WTC11 (cell line): ENCODE data around the gene SRSF4. TPM values are rescaled to one million over a fixed set of nuclear protein-coding genes. Genes with fewer than 3 reads are reported as not detected.

Experiments used
- GABPB1 ChIP-seq: sonication (generic); formaldehyde crosslinking; IDR thresholded peaks from 2 replicates; pipeline ENCODE4 v1.8.1; 2023; ENCODE audit warnings: mild to moderate bottlenecking, missing genetic modification reagents
- NFATC4 ChIP-seq: fragments of 250-450 bp; sonication (Bioruptor Pico); IDR thresholded peaks from 2 replicates; pipeline ENCODE4 v1.9.0; 2021; ENCODE audit warnings: mild to moderate bottlenecking
- OVOL2 ChIP-seq: fragments of 250-450 bp; sonication (Bioruptor Pico); IDR thresholded peaks from 2 replicates; pipeline ENCODE4 v1.9.0; 2021; ENCODE audit warnings: mild to moderate bottlenecking, borderline replicate concordance
- PRDM15 ChIP-seq: sonication (generic); formaldehyde crosslinking; IDR thresholded peaks from 2 replicates; pipeline ENCODE4 v1.8.0; 2022; ENCODE audit warnings: missing genetic modification reagents
- ZMAT4 ChIP-seq: fragments of 250-450 bp; sonication (Bioruptor Pico); IDR thresholded peaks from 2 replicates; pipeline ENCODE4 v1.9.0; 2021; ENCODE audit warnings: mild to moderate bottlenecking
- ZNF219 ChIP-seq: sonication (generic); formaldehyde crosslinking; IDR thresholded peaks from 2 replicates; pipeline ENCODE4 v1.8.0; 2023; ENCODE audit warnings: missing genetic modification reagents, mild to moderate bottlenecking, borderline replicate concordance
- ZNF423 ChIP-seq: fragments of 250-450 bp; sonication (Bioruptor Pico); IDR thresholded peaks from 2 replicates; pipeline ENCODE4 v2.1.2; 2022; ENCODE audit warnings: mild to moderate bottlenecking, moderate library complexity
- ZNF512 ChIP-seq: sonication (generic); formaldehyde crosslinking; IDR thresholded peaks from 2 replicates; pipeline ENCODE4 v1.8.1; 2022; ENCODE audit warnings: missing genetic modification reagents, borderline replicate concordance
- ZNF532 ChIP-seq: fragments of 250-450 bp; sonication (Bioruptor Pico); IDR thresholded peaks from 2 replicates; pipeline ENCODE4 v1.9.0; 2021; ENCODE audit warnings: mild to moderate bottlenecking, borderline replicate concordance
- total RNA-seq: library from RNA; stranded (reverse); gene quantifications from 3 replicates; pipeline ENCODE4 v1.2.3, GENCODE V29; 2021
- TF ChIP-seq, protein P1 (sequence below): sonication (generic); formaldehyde crosslinking; IDR thresholded peaks from 2 replicates; pipeline ENCODE4 v1.8.1; 2022; ENCODE audit warnings: mild to moderate bottlenecking, moderate library complexity, missing genetic modification reagents
- TF ChIP-seq, protein P2 (sequence below): sonication (generic); formaldehyde crosslinking; IDR thresholded peaks from 2 replicates; pipeline ENCODE4 v1.8.0; 2023; ENCODE audit warnings: missing genetic modification reagents

The SRSF4 gene
- total RNA-seq, 1 experiment from 2014 or later: 99.9 TPM

- TF ChIP-seq, protein P1, sequence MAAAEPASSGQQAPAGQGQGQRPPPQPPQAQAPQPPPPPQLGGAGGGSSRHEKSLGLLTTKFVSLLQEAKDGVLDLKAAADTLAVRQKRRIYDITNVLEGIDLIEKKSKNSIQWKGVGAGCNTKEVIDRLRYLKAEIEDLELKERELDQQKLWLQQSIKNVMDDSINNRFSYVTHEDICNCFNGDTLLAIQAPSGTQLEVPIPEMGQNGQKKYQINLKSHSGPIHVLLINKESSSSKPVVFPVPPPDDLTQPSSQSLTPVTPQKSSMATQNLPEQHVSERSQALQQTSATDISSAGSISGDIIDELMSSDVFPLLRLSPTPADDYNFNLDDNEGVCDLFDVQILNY: peak; percentile 99
- TF ChIP-seq ZMAT4 (CRISPR knock-in tag) (no peak), ZNF532 (CRISPR knock-in tag) (0 out of 2 replicates have a peak, but pooled peaks have one; percentile 16), GABPB1 (CRISPR knock-in tag) (peak; percentile 42), ZNF512 (no peak), PRDM15 (CRISPR knock-in tag) (no peak), ZNF423 (CRISPR knock-in tag) (no peak), NFATC4 (CRISPR knock-in tag) (0 out of 2 replicates have a peak, but pooled peaks have one; percentile 10), ZNF219 (CRISPR knock-in tag) (no peak), OVOL2 (CRISPR knock-in tag) (no peak)
- TF ChIP-seq, protein P2, sequence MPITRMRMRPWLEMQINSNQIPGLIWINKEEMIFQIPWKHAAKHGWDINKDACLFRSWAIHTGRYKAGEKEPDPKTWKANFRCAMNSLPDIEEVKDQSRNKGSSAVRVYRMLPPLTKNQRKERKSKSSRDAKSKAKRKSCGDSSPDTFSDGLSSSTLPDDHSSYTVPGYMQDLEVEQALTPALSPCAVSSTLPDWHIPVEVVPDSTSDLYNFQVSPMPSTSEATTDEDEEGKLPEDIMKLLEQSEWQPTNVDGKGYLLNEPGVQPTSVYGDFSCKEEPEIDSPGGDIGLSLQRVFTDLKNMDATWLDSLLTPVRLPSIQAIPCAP (CRISPR knock-in tag): no peak
- TF ChIP-seq, all 79 proteins: peak for 32
These were observed at the start of gene SRSF4 (continued) for GRCh38 chr1:29181413-29182225.
